H1 (cell line): ENCODE data around the gene NOM1.

ENCODE experiments used
- CHD2 ChIP-seq: IDR thresholded peaks from 2 replicates; pipeline ENCODE4 v1.6.1; 2012; ENCODE audit warnings: low read length, improper control_type of control experiment
- KDM1A ChIP-seq: fragments of 200-600, 300-600 bp; sonication (generic); IDR thresholded peaks from 2 replicates; pipeline ENCODE4 v1.7.1; 2016; ENCODE audit warnings: mild to moderate bottlenecking, low read length, borderline replicate concordance
- SAP30 ChIP-seq: fragments of 300-600 bp; sonication (generic); IDR thresholded peaks from 2 replicates; pipeline ENCODE4 v1.7.1; 2012; ENCODE audit warnings: low read length, moderate library complexity, mild to moderate bottlenecking, inconsistent platforms; ENCODE audit not compliant: insufficient read depth, insufficient replicate concordance
- SP2 ChIP-seq: IDR thresholded peaks from 2 replicates; pipeline ENCODE4 v1.6.1; 2012; ENCODE audit warnings: mild to moderate bottlenecking, low read length, inconsistent platforms
- TF ChIP-seq, protein P1 (sequence below), 3 experiments: IDR thresholded peaks; 1 replicate in 2 of 3; 2 replicates in 1 of 3; pipeline versions ENCODE4 v1.5.1 to v1.6.1; 2011; ENCODE audit warnings: low read length in 3 of 3, mild to moderate bottlenecking in 3 of 3, inconsistent platforms in 2 of 3, low read depth in 1 of 3, moderate library complexity in 1 of 3; ENCODE audit not compliant: insufficient read depth in 1 of 3; ENCODE audit errors: control extremely low read depth in 1 of 3

DNA sequence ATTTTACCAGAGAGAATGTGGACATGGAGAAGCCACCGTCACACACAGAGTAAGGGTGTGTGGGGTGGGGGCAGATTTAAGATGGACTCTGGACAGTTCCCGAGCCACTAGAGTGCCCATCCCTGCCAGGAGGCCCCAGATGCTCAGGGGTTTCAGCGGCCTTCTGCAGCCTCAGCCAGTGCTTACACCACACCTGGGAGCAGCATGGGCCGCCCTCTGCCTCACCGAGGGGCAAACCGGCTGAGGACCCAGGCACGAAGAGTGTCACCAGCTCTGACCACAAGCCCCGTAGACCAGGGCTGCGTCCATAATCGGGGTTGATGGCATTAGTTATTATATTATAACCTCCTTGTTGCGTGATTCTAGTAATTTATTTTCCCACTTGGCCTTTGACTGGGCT is 67.6 kb downstream of the NOM1 start:
- TF ChIP-seq SAP30 (no peak), KDM1A (no peak), CHD2 (no peak), SP2 (no peak)
- TF ChIP-seq, protein P1, sequence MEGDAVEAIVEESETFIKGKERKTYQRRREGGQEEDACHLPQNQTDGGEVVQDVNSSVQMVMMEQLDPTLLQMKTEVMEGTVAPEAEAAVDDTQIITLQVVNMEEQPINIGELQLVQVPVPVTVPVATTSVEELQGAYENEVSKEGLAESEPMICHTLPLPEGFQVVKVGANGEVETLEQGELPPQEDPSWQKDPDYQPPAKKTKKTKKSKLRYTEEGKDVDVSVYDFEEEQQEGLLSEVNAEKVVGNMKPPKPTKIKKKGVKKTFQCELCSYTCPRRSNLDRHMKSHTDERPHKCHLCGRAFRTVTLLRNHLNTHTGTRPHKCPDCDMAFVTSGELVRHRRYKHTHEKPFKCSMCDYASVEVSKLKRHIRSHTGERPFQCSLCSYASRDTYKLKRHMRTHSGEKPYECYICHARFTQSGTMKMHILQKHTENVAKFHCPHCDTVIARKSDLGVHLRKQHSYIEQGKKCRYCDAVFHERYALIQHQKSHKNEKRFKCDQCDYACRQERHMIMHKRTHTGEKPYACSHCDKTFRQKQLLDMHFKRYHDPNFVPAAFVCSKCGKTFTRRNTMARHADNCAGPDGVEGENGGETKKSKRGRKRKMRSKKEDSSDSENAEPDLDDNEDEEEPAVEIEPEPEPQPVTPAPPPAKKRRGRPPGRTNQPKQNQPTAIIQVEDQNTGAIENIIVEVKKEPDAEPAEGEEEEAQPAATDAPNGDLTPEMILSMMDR (IDR thresholded peaks at IDR 0.05; ENCODE audit: control extremely low read depth in 1 of 3, insufficient read depth in 1 of 3, low read depth in 1 of 3, low read length in 3 of 3): no peak
